ENCODE measurements around the gene CARNS1. TPM values are rescaled to one million over a fixed set of nuclear protein-coding genes. Genes with fewer than 3 reads are reported as not detected.

Gene CARNS1
- total and polyA plus RNA-seq, 2 of the 13 experiments (the other 11 are each of a cell fraction or from before 2014, with no cell fraction given) = not detected

DNA sequence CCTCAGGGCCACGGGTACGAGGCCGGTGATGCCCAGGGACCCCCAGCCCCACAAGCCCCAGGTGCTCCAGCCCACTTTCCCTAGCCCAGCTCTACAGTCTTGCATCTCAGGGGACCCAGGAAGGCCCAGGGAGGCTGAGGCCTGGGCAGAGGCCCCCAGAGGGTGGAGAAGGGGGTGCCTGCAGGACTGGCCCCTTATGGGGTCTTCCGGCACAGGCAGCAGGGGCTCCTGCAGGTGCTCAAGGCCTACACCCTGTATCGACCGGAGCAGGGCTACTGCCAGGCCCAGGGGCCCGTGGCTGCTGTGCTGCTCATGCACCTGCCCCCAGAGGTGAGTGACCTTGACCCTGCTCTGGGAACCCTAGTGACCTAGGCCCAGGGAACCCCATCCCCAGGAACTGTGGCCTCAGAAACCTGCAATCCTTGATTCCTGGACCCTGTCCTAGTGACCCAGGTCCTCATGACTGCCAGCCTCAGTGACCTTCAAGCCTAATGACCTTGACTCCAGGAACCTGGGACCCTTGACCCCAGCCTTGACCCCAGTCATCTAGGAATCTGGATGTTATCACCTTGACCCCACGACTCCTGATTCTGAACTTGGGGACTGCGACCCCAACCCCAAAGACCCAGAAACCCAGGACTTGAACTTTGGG is 9.7 kb upstream of the CARNS1 start (continued):
- TF ChIP-seq, protein P1, sequence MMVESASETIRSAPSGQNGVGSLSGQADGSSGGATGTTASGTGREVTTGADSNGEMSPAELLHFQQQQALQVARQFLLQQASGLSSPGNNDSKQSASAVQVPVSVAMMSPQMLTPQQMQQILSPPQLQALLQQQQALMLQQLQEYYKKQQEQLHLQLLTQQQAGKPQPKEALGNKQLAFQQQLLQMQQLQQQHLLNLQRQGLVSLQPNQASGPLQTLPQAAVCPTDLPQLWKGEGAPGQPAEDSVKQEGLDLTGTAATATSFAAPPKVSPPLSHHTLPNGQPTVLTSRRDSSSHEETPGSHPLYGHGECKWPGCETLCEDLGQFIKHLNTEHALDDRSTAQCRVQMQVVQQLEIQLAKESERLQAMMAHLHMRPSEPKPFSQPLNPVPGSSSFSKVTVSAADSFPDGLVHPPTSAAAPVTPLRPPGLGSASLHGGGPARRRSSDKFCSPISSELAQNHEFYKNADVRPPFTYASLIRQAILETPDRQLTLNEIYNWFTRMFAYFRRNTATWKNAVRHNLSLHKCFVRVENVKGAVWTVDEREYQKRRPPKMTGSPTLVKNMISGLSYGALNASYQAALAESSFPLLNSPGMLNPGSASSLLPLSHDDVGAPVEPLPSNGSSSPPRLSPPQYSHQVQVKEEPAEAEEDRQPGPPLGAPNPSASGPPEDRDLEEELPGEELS (CRISPR knock-in tag; IDR thresholded peaks at IDR 0.05) = no peak
- TF ChIP-seq SOX6 (IDR thresholded peaks at IDR 0.05) = no peak
- no peak for TF ChIP-seq SOX6 (CRISPR knock-in tag; IDR thresholded peaks at IDR 0.05)
- no peak for TF ChIP-seq ZNF883 (CRISPR knock-in tag; IDR thresholded peaks at IDR 0.05; ENCODE audit: not compliant biosample characterization)
- TF ChIP-seq, protein P2, sequence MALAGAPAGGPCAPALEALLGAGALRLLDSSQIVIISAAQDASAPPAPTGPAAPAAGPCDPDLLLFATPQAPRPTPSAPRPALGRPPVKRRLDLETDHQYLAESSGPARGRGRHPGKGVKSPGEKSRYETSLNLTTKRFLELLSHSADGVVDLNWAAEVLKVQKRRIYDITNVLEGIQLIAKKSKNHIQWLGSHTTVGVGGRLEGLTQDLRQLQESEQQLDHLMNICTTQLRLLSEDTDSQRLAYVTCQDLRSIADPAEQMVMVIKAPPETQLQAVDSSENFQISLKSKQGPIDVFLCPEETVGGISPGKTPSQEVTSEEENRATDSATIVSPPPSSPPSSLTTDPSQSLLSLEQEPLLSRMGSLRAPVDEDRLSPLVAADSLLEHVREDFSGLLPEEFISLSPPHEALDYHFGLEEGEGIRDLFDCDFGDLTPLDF (CRISPR knock-in tag; IDR thresholded peaks at IDR 0.05) = no peak
- peak; percentile 73; the same call in 1 of the 2 replicates for TF ChIP-seq NR2F6 (IDR thresholded peaks at IDR 0.05)
- peak; percentile 70 for TF ChIP-seq NR2F6 (CRISPR knock-in tag; IDR thresholded peaks at IDR 0.05)
- TF ChIP-seq ZNF558 (CRISPR knock-in tag; IDR thresholded peaks at IDR 0.05; ENCODE audit: borderline replicate concordance) = no peak
- no peak for TF ChIP-seq ZMAT3 (CRISPR knock-in tag; conservative IDR thresholded peaks at IDR 0.05)
- TF ChIP-seq, protein P3, sequence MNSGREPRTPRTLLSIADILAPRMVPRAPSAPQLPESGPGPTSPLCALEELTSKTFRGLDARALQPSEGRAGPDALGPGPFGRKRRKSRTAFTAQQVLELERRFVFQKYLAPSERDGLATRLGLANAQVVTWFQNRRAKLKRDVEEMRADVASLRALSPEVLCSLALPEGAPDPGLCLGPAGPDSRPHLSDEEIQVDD (CRISPR knock-in tag; IDR thresholded peaks at IDR 0.05; ENCODE audit: borderline replicate concordance) = no peak
- TF ChIP-seq, protein P4, sequence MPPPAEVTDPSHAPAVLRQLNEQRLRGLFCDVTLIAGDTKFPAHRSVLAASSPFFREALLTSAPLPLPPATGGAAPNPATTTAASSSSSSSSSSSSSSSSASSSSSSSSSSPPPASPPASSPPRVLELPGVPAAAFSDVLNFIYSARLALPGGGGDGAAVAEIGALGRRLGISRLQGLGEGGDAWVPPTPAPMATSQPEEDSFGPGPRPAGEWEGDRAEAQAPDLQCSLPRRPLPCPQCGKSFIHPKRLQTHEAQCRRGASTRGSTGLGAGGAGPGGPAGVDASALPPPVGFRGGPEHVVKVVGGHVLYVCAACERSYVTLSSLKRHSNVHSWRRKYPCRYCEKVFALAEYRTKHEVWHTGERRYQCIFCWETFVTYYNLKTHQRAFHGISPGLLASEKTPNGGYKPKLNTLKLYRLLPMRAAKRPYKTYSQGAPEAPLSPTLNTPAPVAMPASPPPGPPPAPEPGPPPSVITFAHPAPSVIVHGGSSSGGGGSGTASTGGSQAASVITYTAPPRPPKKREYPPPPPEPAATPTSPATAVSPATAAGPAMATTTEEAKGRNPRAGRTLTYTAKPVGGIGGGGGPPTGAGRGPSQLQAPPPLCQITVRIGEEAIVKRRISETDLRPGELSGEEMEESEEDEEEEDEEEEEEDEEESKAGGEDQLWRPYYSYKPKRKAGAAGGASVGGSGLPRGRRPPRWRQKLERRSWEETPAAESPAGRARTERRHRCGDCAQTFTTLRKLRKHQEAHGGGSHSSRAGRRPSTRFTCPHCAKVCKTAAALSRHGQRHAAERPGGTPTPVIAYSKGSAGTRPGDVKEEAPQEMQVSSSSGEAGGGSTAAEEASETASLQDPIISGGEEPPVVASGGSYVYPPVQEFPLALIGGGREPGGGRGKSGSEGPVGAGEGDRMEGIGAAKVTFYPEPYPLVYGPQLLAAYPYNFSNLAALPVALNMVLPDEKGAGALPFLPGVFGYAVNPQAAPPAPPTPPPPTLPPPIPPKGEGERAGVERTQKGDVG (CRISPR knock-in tag; IDR thresholded peaks at IDR 0.05; ENCODE audit: borderline replicate concordance) = no peak
- TF ChIP-seq CEBPG (CRISPR knock-in tag; IDR thresholded peaks at IDR 0.05) = no peak
- TF ChIP-seq PLSCR1 (CRISPR knock-in tag; IDR thresholded peaks at IDR 0.05; ENCODE audit: borderline replicate concordance) = no peak
- TF ChIP-seq TCF12 (IDR thresholded peaks at IDR 0.05) = no peak
- TF ChIP-seq TCF12 (CRISPR knock-in tag; IDR thresholded peaks at IDR 0.05) = no peak
- TF ChIP-seq, protein P5, sequence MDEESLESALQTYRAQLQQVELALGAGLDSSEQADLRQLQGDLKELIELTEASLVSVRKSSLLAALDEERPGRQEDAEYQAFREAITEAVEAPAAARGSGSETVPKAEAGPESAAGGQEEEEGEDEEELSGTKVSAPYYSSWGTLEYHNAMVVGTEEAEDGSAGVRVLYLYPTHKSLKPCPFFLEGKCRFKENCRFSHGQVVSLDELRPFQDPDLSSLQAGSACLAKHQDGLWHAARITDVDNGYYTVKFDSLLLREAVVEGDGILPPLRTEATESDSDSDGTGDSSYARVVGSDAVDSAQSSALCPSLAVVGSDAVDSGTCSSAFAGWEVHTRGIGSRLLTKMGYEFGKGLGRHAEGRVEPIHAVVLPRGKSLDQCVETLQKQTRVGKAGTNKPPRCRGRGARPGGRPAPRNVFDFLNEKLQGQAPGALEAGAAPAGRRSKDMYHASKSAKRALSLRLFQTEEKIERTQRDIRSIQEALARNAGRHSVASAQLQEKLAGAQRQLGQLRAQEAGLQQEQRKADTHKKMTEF (CRISPR knock-in tag; IDR thresholded peaks at IDR 0.05) = no peak
